Activated CD8-positive, alpha-beta T cell treated with anti-CD3 and anti-CD28 coated beads for 36 hours (primary cell): Measurements from ENCODE around the gene NOP10. TPM values are rescaled to one million over a fixed set of nuclear protein-coding genes. Genes with fewer than 3 reads are reported as not detected.
A peak's percentile ranks its signal among the peaks of the same experiment; 100 is the strongest.

Source experiments
- ATAC-seq: fragments of 200-7000 bp; cut with Tn5 transposase; one replicate; pipeline ENCODE4 v1.10.0; 2021; ENCODE audit warnings: mild to moderate bottlenecking, moderate library complexity
- CTCF ChIA-PET: fragments of 350-600 bp; sonication (Branson Sonifier 250); formaldehyde crosslinking; loops from one replicate; lab custom pipeline; 2021; ENCODE audit warnings: antibody characterized with exemption; lab: Charles Lee
- POLR2A ChIA-PET: fragments of 350-600 bp; sonication (Branson Sonifier 250); formaldehyde crosslinking; loops from one replicate; lab custom pipeline; 2021; ENCODE audit warnings: antibody characterized with exemption; lab: Charles Lee
- DNase-seq: peaks from one replicate; pipeline ENCODE4 v3.0.0-alpha.2; 2020
- H3K27ac Mint-ChIP-seq: one replicate; pipeline ENCODE4 v1.8.0; 2021; ENCODE audit warnings: mild to moderate bottlenecking, mixed read lengths
- H3K27me3 Mint-ChIP-seq: one replicate; pipeline ENCODE4 v1.8.0; 2021; ENCODE audit warnings: mixed read lengths
- H3K36me3 Mint-ChIP-seq: one replicate; pipeline ENCODE4 v1.8.0; 2021; ENCODE audit warnings: low read depth, mixed read lengths
- H3K4me1 Mint-ChIP-seq: one replicate; pipeline ENCODE4 v1.8.0; 2021; ENCODE audit warnings: low read depth, mixed read lengths
- H3K4me3 Mint-ChIP-seq: one replicate; pipeline ENCODE4 v1.8.0; 2021; ENCODE audit warnings: mild to moderate bottlenecking, moderate library complexity, mixed read lengths
- H3K9me3 Mint-ChIP-seq: one replicate; pipeline ENCODE4 v1.8.0; 2021; ENCODE audit warnings: mixed read lengths
- intact Hi-C: fragments of 100-400 bp; cut with micrococcal nuclease; formaldehyde crosslinking; loops from one replicate; pipeline ENCODE4 v1.10.0; 2022
- total RNA-seq, 2 experiments: library from RNA; stranded (reverse); gene quantifications; one replicate each; pipeline ENCODE4 v1.2.3, GENCODE V29; 2021
- TF ChIP-seq, protein P1 (sequence below): fragments of 200-600 bp; IDR thresholded peaks from one replicate; pipeline ENCODE4 v1.8.0; 2022; ENCODE audit warnings: antibody characterized with exemption, mild to moderate bottlenecking

NOP10 gene
- total RNA-seq, 2 experiments from 2014 or later, result 225 to 226 TPM

- Mint-ChIP-seq H3K36me3 (peaks cover 11% of the 10 kb centered on the region), H3K4me1 (peaks cover 33% of the 10 kb centered on the region), H3K27ac (peak overlapping the region; percentile 87), H3K27me3 (no peaks in the 10 kb centered on the region), H3K9me3 (no peaks in the 10 kb centered on the region), H3K4me3 (peak overlapping the region; percentile 99)
- ATAC-seq (peak; percentile 19), DNase-seq (peak; percentile 72)
- intact Hi-C loops, result loop anchor here (1.0 kb wide), 1 partner anchor 23 kb away; the partner anchor contains the start of genes NOP10 and NUTM1
- TF ChIP-seq, protein P1, sequence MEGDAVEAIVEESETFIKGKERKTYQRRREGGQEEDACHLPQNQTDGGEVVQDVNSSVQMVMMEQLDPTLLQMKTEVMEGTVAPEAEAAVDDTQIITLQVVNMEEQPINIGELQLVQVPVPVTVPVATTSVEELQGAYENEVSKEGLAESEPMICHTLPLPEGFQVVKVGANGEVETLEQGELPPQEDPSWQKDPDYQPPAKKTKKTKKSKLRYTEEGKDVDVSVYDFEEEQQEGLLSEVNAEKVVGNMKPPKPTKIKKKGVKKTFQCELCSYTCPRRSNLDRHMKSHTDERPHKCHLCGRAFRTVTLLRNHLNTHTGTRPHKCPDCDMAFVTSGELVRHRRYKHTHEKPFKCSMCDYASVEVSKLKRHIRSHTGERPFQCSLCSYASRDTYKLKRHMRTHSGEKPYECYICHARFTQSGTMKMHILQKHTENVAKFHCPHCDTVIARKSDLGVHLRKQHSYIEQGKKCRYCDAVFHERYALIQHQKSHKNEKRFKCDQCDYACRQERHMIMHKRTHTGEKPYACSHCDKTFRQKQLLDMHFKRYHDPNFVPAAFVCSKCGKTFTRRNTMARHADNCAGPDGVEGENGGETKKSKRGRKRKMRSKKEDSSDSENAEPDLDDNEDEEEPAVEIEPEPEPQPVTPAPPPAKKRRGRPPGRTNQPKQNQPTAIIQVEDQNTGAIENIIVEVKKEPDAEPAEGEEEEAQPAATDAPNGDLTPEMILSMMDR, result no peak
- CTCF ChIA-PET, result interaction anchor here (0.7 to 4.7 kb wide), 29 partner anchors 8 to 327 kb away, joined by 3 to 79 read pairs (median 5); partner anchors contain the start of genes AVEN, GOLGA8A, GOLGA8B and NOP10
- POLR2A ChIA-PET, result interaction anchor here (0.6 to 2.3 kb wide), 8 partner anchors 11 to 265 kb away, joined by 3 to 12 read pairs (median 4); partner anchors contain the start of genes EMC4, EMC7 and PGBD4
Measured at GRCh38 chr15:34366271-34367065, 23.5 kb upstream of the NOP10 start.

DNA sequence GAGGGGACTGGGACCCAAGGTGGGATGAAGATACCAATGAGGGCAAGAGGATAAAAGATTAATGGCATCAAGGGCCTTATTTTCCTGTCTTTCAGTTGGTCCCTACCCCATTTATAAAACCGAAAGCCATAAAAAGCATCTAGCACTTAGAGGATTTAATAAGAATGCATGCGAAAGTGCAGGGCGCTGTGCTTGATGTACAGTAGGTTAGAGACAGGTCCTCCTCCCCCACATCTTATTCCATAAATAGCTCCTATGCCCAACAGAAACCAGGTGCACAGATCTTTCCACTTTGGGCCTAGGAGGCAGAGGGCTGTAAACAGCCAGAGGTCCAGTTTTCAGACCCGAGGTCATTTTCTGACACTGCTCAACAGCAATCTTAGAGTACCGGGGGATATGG is 22.9 kb upstream of the NOP10 start:
- TF ChIP-seq, protein P1, result no peak
- POLR2A ChIA-PET, result interaction anchor here (0.6 to 2.3 kb wide), 5 partner anchors 10 to 305 kb away, joined by 3 to 12 read pairs (median 4); partner anchors contain the start of genes EMC4, EMC7 and PGBD4
- Mint-ChIP-seq H3K27ac (peak overlapping the region; percentile 60), H3K4me3 (peak overlapping the region; percentile 99), H3K36me3 (peaks cover 16% of the 10 kb centered on the region), H3K27me3 (no peaks in the 10 kb centered on the region), H3K4me1 (peaks cover 33% of the 10 kb centered on the region), H3K9me3 (no peaks in the 10 kb centered on the region)
- CTCF ChIA-PET, result interaction anchor here (0.8 to 4.7 kb wide), 10 partner anchors 12 to 305 kb away, joined by 3 to 79 read pairs (median 4); partner anchors contain the start of genes NOP10, NUTM1 and SLC12A6
- no peak for ATAC-seq
- peak; percentile 7 for DNase-seq
- intact Hi-C loops, result no loop called here

- intact Hi-C loops, result no loop called here
- TF ChIP-seq, protein P1, result no peak
- H3K4me3 Mint-ChIP-seq, result peak overlapping the region; percentile 99
- no peaks in the 10 kb centered on the region for H3K27me3 Mint-ChIP-seq
- peak overlapping the region; percentile 4 for H3K27ac Mint-ChIP-seq
- ATAC-seq (no peak), DNase-seq (peak; percentile 24)
- ChIA-PET CTCF (interaction anchor here (0.8 to 4.7 kb wide), 6 partner anchors 22 to 304 kb away, joined by 3 to 79 read pairs (median 22); partner anchors contain the start of genes NOP10, NUTM1 and SLC12A6), POLR2A (interaction anchor here (0.6 to 2.3 kb wide), 4 partner anchors 10 to 304 kb away, joined by 3 to 12 read pairs (median 4); partner anchors contain the start of genes EMC4, EMC7 and PGBD4)
- H3K9me3 Mint-ChIP-seq, result no peaks in the 10 kb centered on the region
- H3K4me1 Mint-ChIP-seq, result peaks cover 32% of the 10 kb centered on the region
- peaks cover 19% of the 10 kb centered on the region for H3K36me3 Mint-ChIP-seq
Measured at GRCh38 chr15:34365091-34365825, 22.3 kb upstream of the NOP10 start.

GRCh38 chr15:34364041-34364440 is 21.1 kb upstream of the NOP10 start:
- intact Hi-C loops, result no loop called here
- peaks cover 23% of the 10 kb centered on the region for H3K4me1 Mint-ChIP-seq
- CTCF ChIA-PET, result no interaction called here

More at GRCh38 chr15:34364041-34364440, 21.1 kb upstream of the NOP10 start:
- H3K36me3 Mint-ChIP-seq, result peaks cover 25% of the 10 kb centered on the region
- H3K27me3 Mint-ChIP-seq, result no peaks in the 10 kb centered on the region
- TF ChIP-seq, protein P1, result no peak
- POLR2A ChIA-PET, result no interaction called here
- DNase-seq (no peak), ATAC-seq (no peak)
- no peak overlapping the region for H3K27ac Mint-ChIP-seq
- H3K9me3 Mint-ChIP-seq, result no peaks in the 10 kb centered on the region
- H3K4me3 Mint-ChIP-seq, result no peak overlapping the region
